Neural cell (in vitro differentiated cells): Measurements from ENCODE around the gene C17orf100. TPM values are rescaled to one million over a fixed set of nuclear protein-coding genes. Genes with fewer than 3 reads are reported as not detected.

Source experiments
- H2AFZ ChIP-seq: fragments of 200-600, 300-800 bp; sonication (generic), shearing (Covaris generic); 2 replicates; pipeline ENCODE4 v1.6.0; 2014; ENCODE audit warnings: low read depth, mild to moderate bottlenecking, antibody characterized with exemption, low read length, moderate library complexity
- H3F3A ChIP-seq: fragments of 200-600 bp; shearing (Covaris generic); 2 replicates; pipeline ENCODE4 v1.6.1; 2016; ENCODE audit warnings: mild to moderate bottlenecking, moderate library complexity, mixed read lengths, antibody characterized with exemption, low read length; ENCODE audit not compliant: insufficient read depth, poor library complexity, severe bottlenecking
- H3K27ac ChIP-seq: fragments of 200-600, 300-800 bp; sonication (generic), shearing (Covaris generic); 2 replicates; pipeline ENCODE4 v1.5.1; 2014; ENCODE audit warnings: mild to moderate bottlenecking, low read length, moderate library complexity
- H3K27me3 ChIP-seq: fragments of 300-800, 200-600 bp; sonication (generic), shearing (Covaris generic); 2 replicates; pipeline ENCODE4 v1.6.0; 2014; ENCODE audit warnings: mild to moderate bottlenecking, low read depth, low read length, moderate library complexity; ENCODE audit not compliant: insufficient read depth
- H3K36me3 ChIP-seq: fragments of 300-800, 200-600 bp; sonication (generic), shearing (Covaris generic); 2 replicates; pipeline ENCODE4 v1.5.1; 2014; ENCODE audit warnings: mild to moderate bottlenecking, antibody characterized with exemption, low read length, moderate library complexity; ENCODE audit not compliant: insufficient read depth
- H3K4me2 ChIP-seq: fragments of 300-800, 200-600 bp; sonication (generic), shearing (Covaris generic); 2 replicates; pipeline ENCODE4 v1.6.0; 2014; ENCODE audit warnings: mild to moderate bottlenecking, low read length
- H3K4me3 ChIP-seq: fragments of 300-800, 200-600 bp; sonication (generic), shearing (Covaris generic); 2 replicates; pipeline ENCODE4 v1.5.1; 2014; ENCODE audit warnings: mild to moderate bottlenecking, low read length, moderate library complexity
- H3K79me2 ChIP-seq: fragments of 200-600 bp; shearing (Covaris generic); replicated peaks from 2 replicates; pipeline ENCODE4 v1.6.0; 2014; ENCODE audit warnings: mild to moderate bottlenecking, low read length, moderate library complexity; ENCODE audit not compliant: insufficient read depth
- H3K9ac ChIP-seq: fragments of 300-800, 200-600 bp; sonication (generic), shearing (Covaris generic); 2 replicates; pipeline ENCODE4 v1.6.1; 2016; ENCODE audit warnings: mild to moderate bottlenecking, low read length, mixed read lengths
- H3K9me2 ChIP-seq: fragments of 200-600 bp; shearing (Covaris generic); 2 replicates; pipeline ENCODE4 v1.6.1; 2016; ENCODE audit warnings: mild to moderate bottlenecking, low read length, mixed read lengths; ENCODE audit not compliant: insufficient read depth
- H3K9me3 ChIP-seq: fragments of 200-600, 300-800 bp; sonication (generic), shearing (Covaris generic); 2 replicates; pipeline ENCODE4 v1.6.1; 2016; ENCODE audit warnings: mild to moderate bottlenecking, mixed run types, low read length, moderate library complexity, mixed read lengths
- H4K20me1 ChIP-seq: fragments of 200-600 bp; shearing (Covaris generic); 2 replicates; pipeline ENCODE4 v1.6.1; 2016; ENCODE audit warnings: mild to moderate bottlenecking, mixed run types; ENCODE audit not compliant: insufficient read depth
- CTCF ChIP-seq: fragments of 450-650 bp; IDR thresholded peaks from 2 replicates; pipeline ENCODE4 v1.5.1; 2014; ENCODE audit warnings: antibody characterized with exemption, mild to moderate bottlenecking, moderate library complexity; ENCODE audit not compliant: poor library complexity, severe bottlenecking
- EP300 ChIP-seq: fragments of 450-650 bp; conservative IDR thresholded peaks from 2 replicates; pipeline ENCODE4 v1.6.1; 2014; ENCODE audit warnings: antibody characterized with exemption, mild to moderate bottlenecking, moderate library complexity; ENCODE audit not compliant: poor library complexity, severe bottlenecking
- EZH2 ChIP-seq: fragments of 200-600, 300-800 bp; shearing (Covaris generic), sonication (generic); IDR thresholded peaks from 2 replicates; pipeline ENCODE4 v1.6.1; 2014; ENCODE audit warnings: antibody characterized with exemption, low read length, borderline replicate concordance, mild to moderate bottlenecking; ENCODE audit not compliant: insufficient read depth, poor library complexity, severe bottlenecking
- MXI1 ChIP-seq: fragments of 450-650 bp; conservative IDR thresholded peaks from 2 replicates; pipeline ENCODE4 v1.6.1; 2014; ENCODE audit warnings: antibody characterized with exemption, mild to moderate bottlenecking; ENCODE audit not compliant: poor library complexity, severe bottlenecking
- POLR2AphosphoS5 ChIP-seq: IDR thresholded peaks from 2 replicates; pipeline ENCODE4 v1.6.1; 2012
- RAD21 ChIP-seq: fragments of 450-650 bp; conservative IDR thresholded peaks from 2 replicates; pipeline ENCODE4 v1.6.1; 2014; ENCODE audit warnings: antibody characterized with exemption, mild to moderate bottlenecking, moderate library complexity
- REST ChIP-seq: IDR thresholded peaks from 2 replicates; pipeline ENCODE4 v1.6.1; 2012; ENCODE audit warnings: borderline replicate concordance
- SMC3 ChIP-seq: fragments of 450-650 bp; conservative IDR thresholded peaks from 2 replicates; pipeline ENCODE4 v1.6.1; 2014; ENCODE audit warnings: antibody characterized with exemption, mild to moderate bottlenecking, moderate library complexity; ENCODE audit not compliant: poor library complexity
- TAF1 ChIP-seq: IDR thresholded peaks from 2 replicates; pipeline ENCODE4 v1.6.1; 2012; ENCODE audit warnings: low read depth
- polyA plus RNA-seq: library from polyadenylated mRNA; depleted of rRNA; stranded (reverse); fragments of >200 nt; gene quantifications from 2 replicates; pipeline ENCODE4 v1.2.3, GENCODE V29; 2014

Gene C17orf100
- polyA plus RNA-seq, 1 donor from 2014 or later = 10.3 TPM

- no peaks in the 10 kb centered on the region for H3K79me2 ChIP-seq
- no peaks in the 10 kb centered on the region for H3K9me3 ChIP-seq
- TF ChIP-seq POLR2AphosphoS5 (no peak), REST (no peak), MXI1 (no peak), CTCF (no peak), SMC3 (no peak), TAF1 (no peak), EZH2 (no peak), RAD21 (no peak), EP300 (no peak)
Measured at GRCh38 chr17:6669479-6670212, 18.1 kb downstream of the C17orf100 start.

GRCh38 chr17:6670571-6670970 lies 19.0 kb downstream of the C17orf100 start:
- no peaks in the 10 kb centered on the region for H3K9me3 ChIP-seq
- H3K36me3 ChIP-seq = no peaks in the 10 kb centered on the region
- TF ChIP-seq EZH2 (no peak), RAD21 (no peak), MXI1 (no peak), REST (no peak), CTCF (no peak), TAF1 (no peak), SMC3 (no peak), POLR2AphosphoS5 (no peak), EP300 (no peak)
- H3K9ac ChIP-seq = no peak overlapping the region
- no peak overlapping the region for H3K27ac ChIP-seq
- no peak overlapping the region for H3K4me2 ChIP-seq
- H4K20me1 ChIP-seq = no peaks in the 10 kb centered on the region
- H3K27me3 ChIP-seq = no peaks in the 10 kb centered on the region
- no peaks in the 10 kb centered on the region for H3K79me2 ChIP-seq
- H3K9me2 ChIP-seq = no peaks in the 10 kb centered on the region
- no peak overlapping the region for H3K4me3 ChIP-seq
- H3F3A ChIP-seq = no peaks in the 10 kb centered on the region
- H2AFZ ChIP-seq = no peak overlapping the region

More at GRCh38 chr17:6669479-6670212, 18.1 kb downstream of the C17orf100 start:
- no peak overlapping the region for H3K4me3 ChIP-seq
- H3K4me2 ChIP-seq = no peak overlapping the region
- H3K27ac ChIP-seq = no peak overlapping the region
- no peaks in the 10 kb centered on the region for H3K36me3 ChIP-seq
- H2AFZ ChIP-seq = no peak overlapping the region
- H3K9me2 ChIP-seq = no peaks in the 10 kb centered on the region
- no peaks in the 10 kb centered on the region for H3F3A ChIP-seq
- H3K9ac ChIP-seq = no peak overlapping the region
- H3K27me3 ChIP-seq = no peaks in the 10 kb centered on the region
- no peaks in the 10 kb centered on the region for H4K20me1 ChIP-seq
